ENCODE results near the gene NEK6.

DNA sequence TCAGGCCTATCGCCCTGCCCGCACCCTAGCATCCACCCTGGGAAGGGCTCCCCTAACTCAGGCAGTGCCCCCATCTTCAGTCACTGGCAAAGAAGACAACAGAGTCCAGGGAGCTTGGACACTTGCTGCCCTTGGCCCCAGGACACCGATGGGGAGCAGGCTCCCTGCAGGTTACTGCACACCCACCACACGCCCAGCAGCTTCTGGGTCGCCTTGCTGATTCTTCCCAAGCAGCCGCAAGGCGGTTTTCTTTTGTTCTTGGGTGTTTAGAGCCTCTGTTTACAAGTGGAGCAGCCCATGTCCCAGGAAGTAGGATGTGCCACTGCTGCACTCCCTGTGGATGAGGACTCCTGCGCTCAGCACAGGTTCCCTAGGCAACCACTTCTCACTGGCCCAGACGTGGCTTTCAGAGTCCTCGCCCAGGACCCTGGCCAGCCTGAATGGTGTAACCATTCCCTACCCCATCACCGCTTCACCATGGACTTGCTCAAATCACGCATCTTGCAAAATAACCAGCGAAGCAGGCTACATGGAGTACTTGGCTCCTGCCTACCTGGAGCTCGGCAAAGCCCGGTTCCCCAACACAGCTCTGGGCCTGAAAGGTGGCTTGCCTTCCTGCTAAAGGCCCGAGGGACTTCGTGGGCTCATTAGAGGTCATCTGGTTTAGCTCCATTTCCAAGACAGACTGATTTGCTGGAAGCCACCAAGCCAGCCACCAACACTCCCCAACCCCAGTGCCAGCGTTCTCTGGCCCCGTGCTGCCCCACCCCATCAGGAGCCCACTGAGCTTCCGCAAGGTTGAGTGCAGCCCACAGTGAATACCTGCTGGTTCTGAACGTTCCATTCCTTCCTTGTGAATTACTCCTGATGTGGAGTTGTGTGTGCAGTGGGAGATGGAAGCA, 97.5 kb downstream of the NEK6 start:
- TF ChIP-seq CTCF (IDR thresholded peaks at IDR 0.05) (no peak), POLR2A (IDR thresholded peaks at IDR 0.05) (no peak)
